Heart left ventricle (tissue), 16 donors: ENCODE results near the gene SLC9A9. TPM values are rescaled to one million over a fixed set of nuclear protein-coding genes. Genes with fewer than 3 reads are reported as not detected.

Experiments
- ATAC-seq, 4 donors: fragments of 200-7000 bp; cut with Tn5 transposase; one replicate each; pipeline ENCODE4 v1.9.1; 2020 to 2022; ENCODE audit warnings: moderate library complexity in 4 of 4, mild to moderate bottlenecking in 3 of 4, moderate number of reproducible peaks in 1 of 4
- DNase-seq, 5 donors: peaks; one replicate each; pipeline ENCODE4 v3.0.0-alpha.2; 2020
- H3K27ac ChIP-seq, 12 donors: fragments of 200-600 bp; sonication (generic) in 4 of 12; one replicate each; pipeline versions ENCODE4 v1.5.0 to v1.8.0; 2016 to 2022; ENCODE audit warnings: mild to moderate bottlenecking in 2 of 12
- H3K27me3 ChIP-seq, 9 donors: fragments of 200-600 bp; sonication (generic) in 2 of 9; one replicate each; pipeline versions ENCODE4 v1.5.1 to v1.8.0; 2016 to 2022; ENCODE audit warnings: mild to moderate bottlenecking in 3 of 9
- H3K36me3 ChIP-seq, 9 donors: fragments of 200-600 bp; sonication (generic) in 2 of 9; one replicate each; pipeline versions ENCODE4 v1.5.0 to v1.8.0; 2018 to 2022; ENCODE audit warnings: mild to moderate bottlenecking in 2 of 9
- H3K4me1 ChIP-seq, 12 donors: fragments of 200-600 bp; sonication (generic) in 4 of 12; one replicate each; pipeline versions ENCODE4 v1.5.0 to v1.8.0; 2016 to 2022; ENCODE audit warnings: mild to moderate bottlenecking in 3 of 12
- H3K4me3 ChIP-seq, 12 donors: fragments of 200-600 bp; sonication (generic) in 4 of 12; one replicate each; pipeline versions ENCODE4 v1.5.0 to v1.8.0; 2017 to 2022; ENCODE audit warnings: mild to moderate bottlenecking in 9 of 12, moderate library complexity in 4 of 12
- H3K9me3 ChIP-seq, 12 donors: fragments of 200-600 bp; sonication (generic) in 4 of 12; one replicate each; pipeline versions ENCODE4 v1.5.0 to v1.8.0; 2016 to 2022; ENCODE audit warnings: mild to moderate bottlenecking in 1 of 12
- CTCF ChIP-seq, 12 donors: fragments of 200-600 bp; sonication (generic) in 4 of 12; IDR thresholded peaks; one replicate each; pipeline versions ENCODE4 v1.5.0 to v1.8.0; 2018 to 2022; ENCODE audit warnings: antibody characterized with exemption in 12 of 12, mild to moderate bottlenecking in 5 of 12
- POLR2A ChIP-seq, 2 donors: fragments of 450-650 bp; IDR thresholded peaks; one replicate each; pipeline ENCODE4 v1.6.1; 2017; ENCODE audit warnings: antibody characterized with exemption in 2 of 2, mild to moderate bottlenecking in 2 of 2, moderate library complexity in 2 of 2
- WGBS, 4 donors: extraction: QIAGEN DNeasy Blood & Tissue Kit in 2 of 4; methylation state at CpG; one replicate each; pipeline versions ENCODE4 v1.1.5 to v1.1.7; 2013 to 2018; 5-methylcytosine and 5-hydroxymethylcytosine counted together
- intact Hi-C, 10 donors: fragments of 100-400 bp; cut with DNase I; formaldehyde crosslinking; loops; one replicate each; pipeline versions ENCODE4 v1.11.1 to v1.14.2; 2022
- polyA plus RNA-seq, 2 donors: library from polyadenylated mRNA; stranded (reverse); fragments of 200-250 nt; gene quantifications; one replicate each; pipeline ENCODE4 v1.2.3, GENCODE V29; 2013
- total RNA-seq, 9 donors: library from RNA; depleted of rRNA in 2 of 9; stranded (reverse); fragments of >200 nt in 2 of 9; fragmentation: NEBNext Ultra II Directional in 3 of 9; extraction: Animal tissue kit (Norgen Biotek cat#: 25700) in 3 of 9; gene quantifications; one replicate each; pipeline versions ENCODE4 v1.1.0 to v1.2.4, GENCODE V29; 2016 to 2023
- donor health status: ischemic (EF 13 %, LVEDD 7.1; RV severe dilation, severe dysfunction).
- donor health status: healthy with polysubstance abuse.
- donor health status: DM: no; HTN: yes; CAD: no.
- donor health status: DM: no; HTN: no; CAD: no.
- donor health status: ischemic (EF 25% LVEDD 6.9; RV normal size, moderate dysfunction).
- donor health status: ischemic (EF 25% LVEDD 5.7; RV mildly dilated, moderate dysfunction).
- donor health status: healthy.
- donor health status: DM: yes; HTN: yes; CAD: no.
- donor health status: ischemic (EF 35%, LVEDD 5.7; RV mildly dilated, moderate dysfunction).
- donor health status: nonischemic (EF 11% LVEDD 7.7; RV severe dilation, severe dysfunction).
- donor health status: DM: yes; HTN: yes; CAD: no.
- donor health status: PGD.
- donor health status: ischemic (EF 29% LVEDD 5.4; RV normal size, mild dysfunction).
- donor health status: nonischemic (EF 23%, LVEDD 6.1; RV moderate dilation, normal function).

The SLC9A9 gene
- total and polyA plus RNA-seq, 11 donors, result 0.76 to 17.5 (median 3.3) TPM

GRCh38 chr3:143244516-143245063 is 603.7 kb downstream of the SLC9A9 start:
- no peaks in the 10 kb centered on the region for H3K36me3 ChIP-seq
- H3K27ac ChIP-seq, result no peak overlapping the region
- ATAC-seq, result no peak
- H3K9me3 ChIP-seq, result no peaks in the 10 kb centered on the region
- H3K4me1 ChIP-seq, result no peaks in the 10 kb centered on the region
- intact Hi-C loops, result no loop called here
- no peaks in the 10 kb centered on the region for H3K27me3 ChIP-seq
- no peak overlapping the region for H3K4me3 ChIP-seq
- 51 to 60% (median 57%) methylated on average over 9 of the region's 9 CpGs for WGBS, 4 donors
- TF ChIP-seq CTCF (IDR thresholded peaks at IDR 0.05), result no peak
- DNase-seq, result no peak

GRCh38 chr3:143243686-143244085 is 604.6 kb downstream of the SLC9A9 start:
- Histone ChIP-seq H3K27ac (no peak overlapping the region), H3K9me3 (no peaks in the 10 kb centered on the region), H3K4me1 (no peaks in the 10 kb centered on the region), H3K36me3 (no peaks in the 10 kb centered on the region), H3K4me3 (no peak overlapping the region), H3K27me3 (no peaks in the 10 kb centered on the region)
- intact Hi-C loops, result no loop called here
- ATAC-seq (no peak), DNase-seq (no peak)
- WGBS, 4 donors, result 86 to 89% (median 87%) methylated on average over 6 of the region's 6 CpGs
- TF ChIP-seq CTCF (IDR thresholded peaks at IDR 0.05) (no peak), POLR2A (IDR thresholded peaks at IDR 0.05) (no peak)

GRCh38 chr3:143242691-143243090 is 605.6 kb downstream of the SLC9A9 start:
- no peak for DNase-seq
- Histone ChIP-seq H3K4me3 (no peak overlapping the region), H3K27ac (no peak overlapping the region), H3K27me3 (no peaks in the 10 kb centered on the region), H3K36me3 (no peaks in the 10 kb centered on the region), H3K9me3 (no peaks in the 10 kb centered on the region), H3K4me1 (no peaks in the 10 kb centered on the region)
- ATAC-seq, result no peak
- intact Hi-C loops, result no loop called here
- TF ChIP-seq POLR2A (IDR thresholded peaks at IDR 0.05) (no peak), CTCF (IDR thresholded peaks at IDR 0.05) (no peak)
- WGBS, 4 donors, result 72 to 84% (median 78%) methylated on average over 4 of the region's 4 CpGs

GRCh38 chr3:143242101-143242500 is 606.2 kb downstream of the SLC9A9 start:
- Histone ChIP-seq H3K27ac (no peak overlapping the region), H3K9me3 (peaks cover 0 to 3% (median 0%) of the 10 kb centered on the region in 12 donors), H3K4me1 (no peaks in the 10 kb centered on the region), H3K36me3 (no peaks in the 10 kb centered on the region), H3K27me3 (no peaks in the 10 kb centered on the region), H3K4me3 (no peak overlapping the region)
- ATAC-seq (no peak), DNase-seq (no peak)
- TF ChIP-seq CTCF (IDR thresholded peaks at IDR 0.05) (no peak), POLR2A (IDR thresholded peaks at IDR 0.05) (no peak)
- WGBS, 4 donors, result 57 to 90% (median 72%) methylated on average over 3 of the region's 3 CpGs
- intact Hi-C loops, result no loop called here
